Stimulated activated CD8-positive, alpha-beta memory T cell treated with anti-CD3 and anti-CD28 coated beads, Interleukin-2, amount 100 ng/mL, for 48 hours (primary cell): ENCODE data around the gene RAB6B.

Experiments used
- DNase-seq, 2 donors: peaks; one replicate each; pipeline ENCODE4 v3.0.0-alpha.2; 2020; ENCODE audit warnings: low read depth in 2 of 2

The RAB6B gene

GRCh38 chr3:133895208-133896001 lies at the start of gene RAB6B:
RAB6B (minus strand) TSS chr3:133895882; CDS start chr3:133895466, 416 bp downstream.
- DNase-seq, result peak in 1 of 2 donors; percentile 19

GRCh38 chr3:133944641-133945380 lies 49.1 kb upstream of the RAB6B start:
- no peak for DNase-seq

- DNase-seq, result no peak
These were observed 48.5 kb upstream of the RAB6B start for GRCh38 chr3:133944181-133944580.

- no peak for DNase-seq
These were observed 48.0 kb upstream of the RAB6B start for GRCh38 chr3:133943639-133944141.

GRCh38 chr3:133943031-133943535 lies 47.4 kb upstream of the RAB6B start:
- DNase-seq, result no peak

- no peak for DNase-seq
These were observed 45.7 kb upstream of the RAB6B start for GRCh38 chr3:133941415-133941821.

GRCh38 chr3:133940536-133940935 lies 44.9 kb upstream of the RAB6B start:
- DNase-seq, result no peak

GRCh38 chr3:133939463-133939835 lies 43.8 kb upstream of the RAB6B start:
- no peak for DNase-seq

GRCh38 chr3:133938770-133939462 lies 43.2 kb upstream of the RAB6B start:
- DNase-seq, result no peak

- DNase-seq, result no peak
These were observed 42.3 kb upstream of the RAB6B start for GRCh38 chr3:133937756-133938601.

GRCh38 chr3:133937061-133937686 lies 41.5 kb upstream of the RAB6B start:
- no peak for DNase-seq

- no peak for DNase-seq
These were observed 40.4 kb upstream of the RAB6B start for GRCh38 chr3:133935843-133936769.

GRCh38 chr3:133934996-133935842 lies 39.5 kb upstream of the RAB6B start:
- DNase-seq, result no peak

GRCh38 chr3:133934073-133934970 lies 38.6 kb upstream of the RAB6B start:
- DNase-seq, result no peak

- DNase-seq, result no peak
These were observed 37.7 kb upstream of the RAB6B start for GRCh38 chr3:133933097-133934024.

GRCh38 chr3:133932009-133932408 lies 36.3 kb upstream of the RAB6B start:
- no peak for DNase-seq
